IPS DF 6.9 (cell line): ENCODE data around the gene PRKG2.

Experiments
- DNase-seq: peaks from one replicate; pipeline ENCODE4 v3.0.0-alpha.2; 2013; ENCODE audit warnings: low read depth, low spot score
- H3K27ac ChIP-seq: one replicate; pipeline ENCODE4 v1.5.1; 2013; ENCODE audit warnings: low read length, control low read depth
- H3K27me3 ChIP-seq: 2 replicates; pipeline ENCODE4 v1.6.1; 2013; ENCODE audit warnings: mild to moderate bottlenecking, low read length; ENCODE audit not compliant: control insufficient read depth, insufficient read depth
- H3K36me3 ChIP-seq: 2 replicates; pipeline ENCODE4 v1.6.1; 2013; ENCODE audit warnings: low read length; ENCODE audit not compliant: control insufficient read depth, insufficient read depth
- H3K4me1 ChIP-seq: 2 replicates; pipeline ENCODE4 v1.6.1; 2013; ENCODE audit warnings: low read length; ENCODE audit not compliant: control insufficient read depth, insufficient read depth
- H3K4me3 ChIP-seq: 2 replicates; pipeline ENCODE4 v1.5.1; 2013; ENCODE audit warnings: mild to moderate bottlenecking, low read length
- H3K9me3 ChIP-seq: 2 replicates; pipeline ENCODE4 v1.6.1; 2013; ENCODE audit warnings: low read length, inconsistent platforms; ENCODE audit not compliant: control insufficient read depth, insufficient read depth
- WGBS: extraction: QIAGEN DNeasy Blood & Tissue Kit; methylation state at CpG from one replicate; pipeline ENCODE4 v1.1.7; 2013; ENCODE audit warnings: mixed read lengths, missing lambda C conversion rate; ENCODE audit not compliant: insufficient read length, insufficient coverage; 5-methylcytosine and 5-hydroxymethylcytosine counted together

Gene PRKG2

DNA sequence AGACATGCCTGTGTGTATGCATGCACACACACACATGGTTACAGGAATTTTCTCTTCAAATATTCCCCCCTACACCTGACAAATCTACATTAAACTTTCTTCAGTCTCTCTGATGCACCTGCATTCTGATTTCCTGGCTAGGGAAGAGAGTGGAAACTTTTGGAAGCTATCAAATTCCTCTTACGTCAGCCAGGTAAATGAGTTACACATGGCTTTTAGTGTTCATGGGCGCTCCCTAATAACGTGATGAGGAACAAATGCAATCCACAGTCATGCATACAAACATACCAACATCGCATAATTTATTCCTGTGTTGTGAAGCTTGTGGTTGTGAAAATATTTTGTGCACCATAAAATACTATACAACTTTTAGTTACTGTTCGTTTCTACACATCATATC, 149.6 kb downstream of the PRKG2 start:
- DNase-seq = no peak
- Histone ChIP-seq H3K36me3 (no peaks in the 10 kb centered on the region), H3K4me3 (no peak overlapping the region), H3K27ac (no peak overlapping the region), H3K27me3 (no peaks in the 10 kb centered on the region), H3K9me3 (no peaks in the 10 kb centered on the region), H3K4me1 (no peaks in the 10 kb centered on the region)
- WGBS = 100% methylated on average over 1 of the region's 5 CpGs

DNA sequence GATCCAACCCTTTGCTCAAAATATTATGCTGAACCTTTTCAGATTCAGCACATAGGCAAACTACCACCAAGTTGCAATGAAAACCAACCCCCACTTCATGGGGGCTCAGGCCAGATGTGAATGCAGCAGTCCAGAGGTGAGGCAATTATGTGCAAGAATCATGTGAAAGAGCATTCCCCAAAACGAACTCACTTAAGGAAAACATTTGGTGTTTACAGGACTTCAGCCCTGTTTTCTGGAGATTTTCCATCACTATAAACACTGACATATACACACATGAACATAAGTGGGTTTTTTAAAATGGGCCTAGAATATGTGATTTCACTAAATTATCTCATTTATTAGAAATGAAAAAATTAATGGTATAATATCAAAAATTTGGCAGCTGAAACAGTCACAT, 153.0 kb downstream of the PRKG2 start:
- no peak for DNase-seq
- Histone ChIP-seq H3K36me3 (no peaks in the 10 kb centered on the region), H3K4me1 (no peaks in the 10 kb centered on the region), H3K9me3 (no peaks in the 10 kb centered on the region), H3K27me3 (no peaks in the 10 kb centered on the region), H3K4me3 (no peak overlapping the region), H3K27ac (no peak overlapping the region)
- no CpG with 5 or more reads among the region's 1 CpG for WGBS

DNA sequence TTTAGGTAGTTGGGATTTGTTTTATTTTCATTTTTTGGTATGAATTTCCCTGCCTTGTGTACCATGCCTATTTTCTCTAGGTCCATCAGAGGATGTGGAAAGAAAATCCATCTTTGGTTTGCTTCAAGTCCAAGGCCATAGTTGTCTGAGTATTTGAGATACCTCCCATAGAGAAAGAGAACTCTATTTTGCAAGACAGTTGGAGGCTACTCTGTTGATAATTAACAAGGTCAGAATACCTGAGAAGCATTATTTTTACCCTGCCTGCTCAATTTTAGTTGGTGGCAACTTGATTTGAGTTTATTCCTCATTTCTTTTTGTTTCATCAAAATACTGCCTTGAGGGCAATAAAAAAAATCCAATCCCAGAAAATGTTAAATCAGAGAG, 153.7 kb downstream of the PRKG2 start:
- DNase-seq = no peak
- H3K4me1 ChIP-seq = no peaks in the 10 kb centered on the region

DNA sequence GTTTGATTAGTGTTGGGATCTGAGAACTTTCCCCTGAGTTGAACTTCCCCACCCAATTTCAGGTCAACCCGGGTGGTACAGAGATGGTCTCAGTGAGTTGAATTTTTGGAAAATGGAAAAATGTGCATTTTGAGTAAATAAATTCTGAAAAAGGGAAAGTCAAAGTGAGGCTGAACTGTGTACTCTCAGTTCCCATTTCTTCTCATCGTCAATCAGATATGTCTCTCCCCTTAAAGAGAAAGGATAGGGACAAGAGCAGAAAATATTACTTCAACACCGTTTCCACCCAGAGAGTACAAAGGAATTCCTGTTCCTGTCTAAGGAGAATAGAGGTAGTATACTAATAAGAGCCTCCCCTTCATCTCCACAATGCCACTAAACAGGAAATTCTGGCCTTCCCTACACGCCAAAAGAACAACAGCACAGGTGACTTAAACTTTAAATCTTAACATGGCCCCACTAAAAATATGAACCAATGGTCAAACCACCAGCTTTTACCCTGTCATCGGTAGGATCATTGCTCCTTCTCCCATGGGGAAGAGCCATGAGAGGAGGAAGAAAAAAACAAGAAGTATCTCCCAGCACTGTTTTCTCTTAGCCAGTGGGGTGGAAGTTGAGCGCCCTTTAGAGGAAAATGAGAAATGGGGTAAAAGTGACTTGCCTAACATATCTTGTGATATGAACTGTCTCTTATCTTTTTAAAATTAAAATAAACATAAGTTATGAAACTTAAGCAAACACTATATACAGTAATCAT, 154.3 kb downstream of the PRKG2 start:
- WGBS = no CpG with 5 or more reads among the region's 6 CpGs
- no peaks in the 10 kb centered on the region for H3K4me1 ChIP-seq
- H3K36me3 ChIP-seq = no peaks in the 10 kb centered on the region
- H3K27ac ChIP-seq = no peak overlapping the region
- no peak for DNase-seq
- no peaks in the 10 kb centered on the region for H3K27me3 ChIP-seq
- H3K4me3 ChIP-seq = no peak overlapping the region
- H3K9me3 ChIP-seq = no peaks in the 10 kb centered on the region

More for the DNA sequence above, 153.7 kb downstream of the PRKG2 start:
- H3K27ac ChIP-seq = no peak overlapping the region
- H3K27me3 ChIP-seq = no peaks in the 10 kb centered on the region
- no peak overlapping the region for H3K4me3 ChIP-seq
- no peaks in the 10 kb centered on the region for H3K36me3 ChIP-seq
- H3K9me3 ChIP-seq = no peaks in the 10 kb centered on the region

DNA sequence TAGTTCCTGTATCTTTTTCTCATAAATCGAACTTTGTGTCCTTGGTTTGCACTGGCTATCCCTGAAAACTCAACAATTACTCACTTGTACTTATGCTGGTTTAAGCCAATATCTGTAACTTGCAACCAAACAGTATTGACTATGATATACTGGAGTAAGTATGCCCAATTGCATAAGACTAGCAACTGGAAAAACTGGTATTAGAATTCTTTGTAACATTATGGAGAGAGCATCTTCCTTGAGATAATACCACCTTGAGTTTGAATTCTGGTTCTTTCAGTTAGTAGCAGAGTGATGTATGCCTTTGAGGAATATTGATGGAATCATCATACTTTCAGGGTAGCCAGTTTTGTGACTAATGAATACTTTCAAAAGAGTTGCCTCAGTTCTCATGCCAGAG, 156.4 kb downstream of the PRKG2 start:
- no peaks in the 10 kb centered on the region for H3K36me3 ChIP-seq
- no peak for DNase-seq
- no peak overlapping the region for H3K4me3 ChIP-seq
- H3K27ac ChIP-seq = no peak overlapping the region
- no peaks in the 10 kb centered on the region for H3K27me3 ChIP-seq
- WGBS = no CpG with 5 or more reads among the region's 1 CpG
- no peaks in the 10 kb centered on the region for H3K4me1 ChIP-seq
- H3K9me3 ChIP-seq = no peaks in the 10 kb centered on the region

DNA sequence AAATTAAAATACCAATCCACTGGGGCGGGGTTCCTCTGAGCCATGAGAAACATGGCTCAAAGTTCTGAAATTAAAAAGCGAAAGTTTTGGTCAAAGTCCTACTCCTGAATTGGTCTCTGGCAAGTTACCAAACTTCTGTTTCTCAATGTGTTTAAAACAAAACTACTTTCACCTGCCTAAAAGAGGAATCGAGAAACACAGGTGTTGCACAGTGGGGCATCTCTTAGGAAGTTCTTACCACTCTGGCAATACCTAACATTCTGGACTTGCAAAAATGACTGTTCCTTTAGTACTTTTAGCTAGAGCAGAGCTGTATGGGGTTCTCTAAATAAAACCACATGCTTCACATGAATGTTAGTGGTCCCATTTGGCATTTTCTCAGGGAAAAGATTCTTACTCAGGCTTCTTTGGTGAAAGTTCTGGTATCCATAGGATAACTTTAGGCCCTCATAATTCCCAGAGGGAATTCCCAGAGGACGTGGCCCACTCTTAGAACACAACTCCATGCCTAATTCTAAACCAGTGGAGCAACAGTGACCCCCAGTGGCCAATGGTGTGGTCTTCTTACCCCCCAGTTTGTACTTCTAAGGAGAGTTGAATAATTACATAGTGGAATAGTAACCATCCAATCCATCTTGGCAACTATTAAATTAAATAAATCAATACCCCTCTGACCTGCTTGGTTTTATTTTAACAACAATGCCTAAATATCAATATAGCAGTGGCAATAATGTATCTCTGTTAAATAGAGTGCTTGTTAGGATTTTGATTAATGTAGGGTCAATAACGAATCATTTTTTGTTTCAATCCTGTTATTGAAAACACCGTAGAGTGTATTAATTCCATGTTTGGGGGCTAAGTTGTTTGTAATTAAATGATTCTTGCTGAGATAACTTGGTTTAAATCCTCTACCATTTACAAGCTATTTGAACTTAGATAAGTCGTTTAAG, 162.6 kb downstream of the PRKG2 start:
- H3K27ac ChIP-seq = no peak overlapping the region
- H3K36me3 ChIP-seq = no peaks in the 10 kb centered on the region
- DNase-seq = no peak
- WGBS = no CpG with 5 or more reads among the region's 7 CpGs
- H3K4me1 ChIP-seq = no peaks in the 10 kb centered on the region
- H3K9me3 ChIP-seq = no peaks in the 10 kb centered on the region
- H3K27me3 ChIP-seq = no peaks in the 10 kb centered on the region
- no peak overlapping the region for H3K4me3 ChIP-seq

DNA sequence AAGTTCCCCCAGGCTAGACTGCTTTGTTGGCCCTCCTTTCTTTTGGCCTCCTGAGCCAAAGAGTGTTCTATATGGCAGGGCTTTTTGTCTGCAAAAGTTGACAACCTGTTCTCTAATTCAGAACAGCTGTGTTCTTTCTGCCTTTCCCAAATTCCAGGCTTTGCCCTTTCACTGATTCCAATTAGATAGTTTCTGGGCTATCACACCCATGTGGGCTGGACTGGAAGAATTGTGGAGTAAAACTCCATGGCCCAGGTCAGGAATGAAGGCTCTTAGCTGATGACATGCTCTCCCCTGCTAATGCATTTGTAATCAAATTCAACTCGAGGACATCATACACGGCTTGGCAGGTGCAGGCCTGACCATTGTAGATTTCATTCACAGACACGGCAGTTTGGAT, 165.1 kb downstream of the PRKG2 start:
- H3K9me3 ChIP-seq = no peaks in the 10 kb centered on the region
- no peak overlapping the region for H3K4me3 ChIP-seq
- H3K4me1 ChIP-seq = no peaks in the 10 kb centered on the region
- no peak for DNase-seq
- no CpG with 5 or more reads among the region's 3 CpGs for WGBS
- no peaks in the 10 kb centered on the region for H3K27me3 ChIP-seq
- H3K36me3 ChIP-seq = no peaks in the 10 kb centered on the region
- H3K27ac ChIP-seq = no peak overlapping the region

DNA sequence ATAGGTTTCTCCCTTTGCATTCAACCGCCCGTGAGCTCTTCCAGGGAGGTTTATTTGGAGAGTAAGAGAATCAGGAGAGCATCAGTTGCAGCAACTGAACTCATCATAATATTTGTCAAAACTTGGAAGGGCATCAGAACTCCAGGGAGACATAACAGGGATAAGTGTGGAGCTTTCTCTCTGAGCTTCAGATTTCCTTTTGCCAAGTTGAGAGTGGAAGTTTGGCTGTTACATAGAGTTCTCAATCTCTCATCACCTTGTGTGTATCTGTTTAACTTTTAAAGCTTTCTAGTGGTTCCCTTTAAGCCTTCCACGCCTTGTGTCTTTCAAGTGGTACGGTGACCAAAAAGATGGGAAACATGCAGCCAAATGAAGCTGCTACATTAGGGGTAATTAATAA, 165.7 kb downstream of the PRKG2 start:
- no peak for DNase-seq
- Histone ChIP-seq H3K4me3 (no peak overlapping the region), H3K4me1 (no peaks in the 10 kb centered on the region), H3K36me3 (no peaks in the 10 kb centered on the region), H3K27me3 (no peaks in the 10 kb centered on the region), H3K9me3 (no peaks in the 10 kb centered on the region), H3K27ac (no peak overlapping the region)
- no CpG with 5 or more reads among the region's 4 CpGs for WGBS

DNA sequence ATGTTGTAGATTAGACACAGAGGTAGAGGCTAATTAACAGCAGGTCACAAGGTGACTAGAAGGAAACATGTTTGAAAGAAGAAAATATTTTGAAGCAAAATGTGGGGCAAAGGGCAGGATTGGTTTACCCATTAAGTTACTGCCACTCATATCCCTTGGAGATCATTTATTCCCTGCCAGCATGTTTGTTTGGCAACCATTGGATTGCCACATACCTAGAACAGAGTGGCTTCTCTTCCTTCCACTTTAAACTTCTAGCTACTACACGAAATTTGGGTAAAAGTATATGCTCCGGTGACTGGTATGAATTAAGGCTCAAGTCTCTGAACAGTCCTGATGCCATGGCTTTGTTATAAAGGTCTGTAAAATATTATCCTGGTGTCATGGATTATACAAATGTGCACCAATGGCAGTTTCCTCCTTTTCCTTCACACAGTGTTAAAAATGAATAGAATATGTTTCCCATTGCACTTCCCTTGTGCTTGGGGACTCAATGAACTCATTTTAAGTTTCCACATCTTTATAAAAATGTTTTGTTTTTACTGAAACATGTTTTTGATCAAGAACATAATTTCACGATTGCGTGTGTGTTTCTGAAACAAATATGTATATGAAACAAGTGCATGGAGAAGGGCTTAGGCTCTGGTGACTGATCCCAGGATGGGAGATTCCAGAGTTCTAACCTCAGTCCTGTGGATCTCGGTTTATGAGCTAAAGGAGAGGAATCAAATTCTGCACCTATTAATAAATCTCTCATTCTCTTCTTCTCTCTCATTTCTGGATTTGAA, 172.2 kb downstream of the PRKG2 start:
- no peak for DNase-seq
- H3K27ac ChIP-seq = no peak overlapping the region
- H3K27me3 ChIP-seq = no peaks in the 10 kb centered on the region
- no peaks in the 10 kb centered on the region for H3K36me3 ChIP-seq
- no peaks in the 10 kb centered on the region for H3K4me1 ChIP-seq
- no CpG with 5 or more reads among the region's 5 CpGs for WGBS
- H3K4me3 ChIP-seq = no peak overlapping the region
- no peaks in the 10 kb centered on the region for H3K9me3 ChIP-seq

DNA sequence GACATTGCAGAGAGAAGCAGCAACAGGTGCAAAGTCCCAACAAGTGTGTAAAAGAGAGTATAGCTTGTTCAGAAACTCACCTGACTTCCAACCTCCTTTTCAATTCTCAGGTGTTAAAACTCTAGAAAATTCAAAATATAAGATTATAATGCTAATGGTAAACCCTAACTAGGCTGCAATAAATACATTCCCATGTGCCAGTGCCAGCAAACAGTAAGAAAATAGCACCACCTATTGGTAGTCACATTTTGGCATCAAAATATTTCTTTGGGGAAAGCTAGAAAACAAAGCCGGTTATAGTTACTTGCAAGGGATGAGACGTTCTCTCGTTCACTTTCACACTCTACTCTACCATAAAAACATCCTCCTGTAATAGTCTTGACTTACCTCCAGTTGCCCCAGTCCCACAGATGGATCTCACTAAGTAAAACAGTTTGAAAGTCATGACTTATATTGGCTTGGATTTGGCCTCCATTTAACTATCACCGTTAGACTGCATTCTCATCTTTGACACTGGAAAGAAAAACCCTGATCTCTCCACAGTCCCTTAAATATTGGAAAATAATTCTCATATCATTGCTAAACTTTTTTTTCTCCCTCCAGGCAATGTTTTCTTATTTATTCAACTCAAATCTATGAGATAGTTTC, 174.9 kb downstream of the PRKG2 start:
- Histone ChIP-seq H3K36me3 (no peaks in the 10 kb centered on the region), H3K27me3 (no peaks in the 10 kb centered on the region), H3K4me3 (no peak overlapping the region), H3K27ac (no peak overlapping the region), H3K9me3 (no peaks in the 10 kb centered on the region), H3K4me1 (no peaks in the 10 kb centered on the region)
- no peak for DNase-seq
- WGBS = no CpG with 5 or more reads among the region's 4 CpGs
